Stomach (tissue), 9 donors: ENCODE results near the gene MYLK3. TPM values are rescaled to one million over a fixed set of nuclear protein-coding genes. Genes with fewer than 3 reads are reported as not detected.

ENCODE experiments used
- DNase-seq, 2 donors: peaks; one replicate each; pipeline versions ENCODE4 v3.0.0 to v3.0.0-alpha.2; 2013 to 2019
- H3K27ac ChIP-seq, 5 donors: fragments of 200-600 bp in 4 of 5; sonication (generic) in 4 of 5; one replicate each; pipeline ENCODE4 v1.5.1; 2013 to 2019; ENCODE audit warnings: mild to moderate bottlenecking in 1 of 5, moderate library complexity in 1 of 5
- H3K27me3 ChIP-seq, 3 donors: fragments of 200-600 bp; sonication (generic); one replicate each; pipeline ENCODE4 v1.5.1; 2017 to 2019; ENCODE audit warnings: mixed run types in 1 of 3
- H3K36me3 ChIP-seq, 4 donors: fragments of 200-600 bp; sonication (generic); 1 replicate in 3 of 4; 2 replicates in 1 of 4; pipeline ENCODE4 v1.5.1; 2016 to 2019
- H3K4me1 ChIP-seq, 4 donors: fragments of 200-600 bp; sonication (generic); one replicate each; pipeline ENCODE4 v1.5.1; 2016 to 2019
- H3K4me3 ChIP-seq, 4 donors: fragments of 200-600 bp; sonication (generic) in 3 of 4; one replicate each; pipeline ENCODE4 v1.5.1; 2016 to 2019; ENCODE audit warnings: mild to moderate bottlenecking in 1 of 4
- H3K9me3 ChIP-seq, 4 donors: fragments of 200-600 bp; sonication (generic); one replicate each; pipeline ENCODE4 v1.5.1; 2016 to 2019
- EP300 ChIP-seq: sonication (generic); formaldehyde crosslinking; IDR thresholded peaks from one replicate; pipeline ENCODE4 v1.6.1; 2017; ENCODE audit warnings: antibody characterized with exemption
- POLR2A ChIP-seq, 4 donors: fragments of 450-650 bp; IDR thresholded peaks; one replicate each; pipeline ENCODE4 v1.6.1; 2016; ENCODE audit warnings: antibody characterized with exemption in 4 of 4, control low read depth in 2 of 4, mild to moderate bottlenecking in 1 of 4, moderate library complexity in 1 of 4
- POLR2AphosphoS5 ChIP-seq, 3 donors: sonication (generic); formaldehyde crosslinking; IDR thresholded peaks; one replicate each; pipeline ENCODE4 v1.6.1; 2016; ENCODE audit warnings: antibody characterized with exemption in 3 of 3
- WGBS, 5 donors: extraction: QIAGEN DNeasy Blood & Tissue Kit in 3 of 5; methylation state at CpG; one replicate each; pipeline versions ENCODE4 v1.1.5 to v1.1.7; 2013 to 2018; 5-methylcytosine and 5-hydroxymethylcytosine counted together
- intact Hi-C: fragments of 100-400 bp; cut with DNase I; formaldehyde crosslinking; loops from one replicate; pipeline ENCODE4 v1.15.1; 2023; ENCODE audit warnings: low total_unique reads
- polyA plus RNA-seq, 3 donors: library from polyadenylated mRNA; stranded (reverse); fragments of 200-250 nt; gene quantifications; one replicate each; pipeline ENCODE4 v1.2.3, GENCODE V29; 2013
- total RNA-seq, 5 donors: library from RNA; depleted of rRNA; stranded (reverse); fragments of >200 nt; gene quantifications; one replicate each; pipeline versions ENCODE4 v1.1.0 to v1.2.3, GENCODE V29; 2014 to 2016
- TF ChIP-seq, protein P1 (sequence below), 7 experiments: fragments of 450-650 bp in 4 of 7; fragments of 200-600 bp in 3 of 7; sonication (generic) in 3 of 7; IDR thresholded peaks; one replicate each; pipeline ENCODE4 v1.5.1; 2016 to 2019; ENCODE audit warnings: antibody characterized with exemption in 7 of 7, control low read depth in 2 of 7, mild to moderate bottlenecking in 1 of 7
- donor health status: healthy with polysubstance abuse.
- donor health status: Bipolar disorder and iron deficiency.
- donor health status: healthy.

The MYLK3 gene
- total and polyA plus RNA-seq, 8 donors, result 0.05 to 0.46 (median 0.12) TPM; not detected in 4

DNA sequence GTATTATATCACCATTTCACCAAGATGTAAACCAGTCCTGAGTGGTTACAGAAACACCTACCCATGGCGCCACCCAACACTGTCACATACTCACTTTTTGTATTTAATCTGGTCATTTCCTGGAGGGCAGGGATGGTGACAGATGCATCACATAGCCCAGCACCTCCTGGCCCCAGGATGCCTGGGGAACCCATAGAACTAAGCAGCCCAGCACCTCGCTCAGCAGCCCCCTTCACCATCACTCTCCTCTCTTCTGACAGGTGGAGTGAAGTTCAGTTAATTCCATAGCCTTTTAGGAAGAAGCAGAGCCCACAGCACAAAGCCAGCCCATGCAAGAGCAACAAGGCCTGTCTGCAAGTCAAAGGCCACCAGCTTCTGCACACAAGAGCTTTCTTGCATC is 27.5 kb downstream of the MYLK3 start:
- Histone ChIP-seq H3K4me3 (no peak overlapping the region), H3K27ac (no peak overlapping the region), H3K9me3 (peaks cover 0 to 7% (median 0%) of the 10 kb centered on the region in 4 donors), H3K4me1 (no peaks in the 10 kb centered on the region), H3K27me3 (no peaks in the 10 kb centered on the region), H3K36me3 (no peaks in the 10 kb centered on the region)
- no peak for DNase-seq
- TF ChIP-seq POLR2A (IDR thresholded peaks at IDR 0.05) (no peak), EP300 (no peak), POLR2AphosphoS5 (IDR thresholded peaks at IDR 0.05) (no peak)
- TF ChIP-seq, protein P1, sequence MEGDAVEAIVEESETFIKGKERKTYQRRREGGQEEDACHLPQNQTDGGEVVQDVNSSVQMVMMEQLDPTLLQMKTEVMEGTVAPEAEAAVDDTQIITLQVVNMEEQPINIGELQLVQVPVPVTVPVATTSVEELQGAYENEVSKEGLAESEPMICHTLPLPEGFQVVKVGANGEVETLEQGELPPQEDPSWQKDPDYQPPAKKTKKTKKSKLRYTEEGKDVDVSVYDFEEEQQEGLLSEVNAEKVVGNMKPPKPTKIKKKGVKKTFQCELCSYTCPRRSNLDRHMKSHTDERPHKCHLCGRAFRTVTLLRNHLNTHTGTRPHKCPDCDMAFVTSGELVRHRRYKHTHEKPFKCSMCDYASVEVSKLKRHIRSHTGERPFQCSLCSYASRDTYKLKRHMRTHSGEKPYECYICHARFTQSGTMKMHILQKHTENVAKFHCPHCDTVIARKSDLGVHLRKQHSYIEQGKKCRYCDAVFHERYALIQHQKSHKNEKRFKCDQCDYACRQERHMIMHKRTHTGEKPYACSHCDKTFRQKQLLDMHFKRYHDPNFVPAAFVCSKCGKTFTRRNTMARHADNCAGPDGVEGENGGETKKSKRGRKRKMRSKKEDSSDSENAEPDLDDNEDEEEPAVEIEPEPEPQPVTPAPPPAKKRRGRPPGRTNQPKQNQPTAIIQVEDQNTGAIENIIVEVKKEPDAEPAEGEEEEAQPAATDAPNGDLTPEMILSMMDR (IDR thresholded peaks at IDR 0.05), result no peak
- 90 to 94% (median 91%) methylated on average over 2 of the region's 2 CpGs for WGBS, 5 donors
- intact Hi-C loops, result no loop called here

DNA sequence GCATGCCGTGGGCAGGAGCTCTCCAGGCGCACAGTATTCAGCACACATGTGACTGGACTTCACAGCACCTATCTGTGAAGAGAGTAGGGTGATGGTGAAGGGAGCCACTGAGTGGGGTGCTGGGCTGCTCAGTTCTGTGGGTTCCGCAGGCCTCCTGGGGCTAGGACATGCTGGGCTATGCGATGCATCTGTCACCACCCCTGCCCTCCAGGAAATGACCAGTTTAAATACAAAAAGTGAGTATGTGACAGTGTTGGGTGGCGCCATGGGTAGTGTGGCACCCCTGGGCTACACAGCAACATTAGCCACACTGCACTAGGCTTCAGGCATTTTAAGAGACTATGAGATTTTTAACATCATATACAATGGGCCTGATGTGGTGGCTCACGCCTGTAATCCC is 28.6 kb downstream of the MYLK3 start:
- intact Hi-C loops, result no loop called here
- no peak for DNase-seq
- Histone ChIP-seq H3K4me1 (no peaks in the 10 kb centered on the region), H3K36me3 (no peaks in the 10 kb centered on the region), H3K4me3 (no peak overlapping the region), H3K27me3 (no peaks in the 10 kb centered on the region), H3K27ac (no peak overlapping the region), H3K9me3 (no peaks in the 10 kb centered on the region)
- WGBS, 5 donors, result 93 to 100% (median 96%) methylated on average over 6 of the region's 6 CpGs
- TF ChIP-seq, protein P1 (IDR thresholded peaks at IDR 0.05), result no peak
- TF ChIP-seq POLR2AphosphoS5 (IDR thresholded peaks at IDR 0.05), result no peak

DNA sequence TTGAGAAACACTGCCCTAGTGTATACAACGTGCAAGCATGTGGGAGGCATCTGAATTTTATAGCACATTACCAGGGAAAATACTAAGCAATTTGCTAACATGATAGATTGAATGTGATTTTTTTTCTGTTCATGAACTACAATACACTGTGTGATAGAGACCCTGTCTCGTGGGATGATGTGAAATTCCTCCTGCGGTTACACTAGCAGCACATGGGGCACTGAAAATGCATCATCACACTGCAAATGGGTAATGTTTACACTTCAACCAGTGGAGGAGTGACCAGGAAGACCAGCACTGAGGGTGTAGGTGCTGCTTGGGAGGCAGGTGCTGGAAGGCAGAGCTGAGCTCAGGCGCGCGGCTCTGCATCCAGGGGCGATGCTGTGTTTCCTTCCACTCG is 29.9 kb downstream of the MYLK3 start:
- no peak for DNase-seq
- H3K27me3 ChIP-seq, result no peaks in the 10 kb centered on the region
- no peaks in the 10 kb centered on the region for H3K4me1 ChIP-seq
- H3K9me3 ChIP-seq, result no peaks in the 10 kb centered on the region
- intact Hi-C loops, result no loop called here
- TF ChIP-seq EP300 (no peak), POLR2A (IDR thresholded peaks at IDR 0.05) (no peak), POLR2AphosphoS5 (IDR thresholded peaks at IDR 0.05) (no peak)
- TF ChIP-seq, protein P1 (IDR thresholded peaks at IDR 0.05), result no peak
- H3K27ac ChIP-seq, result no peak overlapping the region
- WGBS, 5 donors, result 79 to 88% (median 82%) methylated on average over 8 of the region's 8 CpGs
- H3K36me3 ChIP-seq, result no peaks in the 10 kb centered on the region
- H3K4me3 ChIP-seq, result no peak overlapping the region

DNA sequence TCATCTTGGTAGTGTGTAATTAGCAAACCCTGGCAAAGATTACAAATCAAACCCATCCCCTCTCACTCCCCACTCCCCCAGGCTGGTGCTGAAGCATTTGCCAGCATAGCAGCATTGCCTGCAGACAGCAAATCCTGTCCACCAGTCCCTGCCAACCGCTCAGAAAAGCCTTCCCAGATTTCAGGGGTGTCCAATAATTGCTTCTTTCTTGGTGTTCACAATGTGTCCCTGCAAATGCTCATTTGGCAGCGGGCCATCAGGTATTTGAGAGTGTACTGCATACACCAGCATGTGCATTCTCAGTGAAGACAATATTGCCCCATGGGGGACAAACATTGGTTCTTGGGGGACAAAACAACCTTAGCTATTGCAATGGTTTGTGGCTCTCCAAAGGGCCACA is 30.5 kb downstream of the MYLK3 start:
- H3K4me3 ChIP-seq, result no peak overlapping the region
- DNase-seq, result no peak
- H3K36me3 ChIP-seq, result no peaks in the 10 kb centered on the region
- H3K4me1 ChIP-seq, result no peaks in the 10 kb centered on the region
- H3K27me3 ChIP-seq, result no peaks in the 10 kb centered on the region
- H3K27ac ChIP-seq, result no peak overlapping the region
- intact Hi-C loops, result no loop called here
- H3K9me3 ChIP-seq, result no peaks in the 10 kb centered on the region
- no peak for TF ChIP-seq POLR2A (IDR thresholded peaks at IDR 0.05)
- TF ChIP-seq, protein P1 (IDR thresholded peaks at IDR 0.05), result no peak
- no peak for TF ChIP-seq POLR2AphosphoS5 (IDR thresholded peaks at IDR 0.05)
- TF ChIP-seq EP300, result no peak
- 61 to 82% (median 67%) methylated on average over 2 of the region's 2 CpGs for WGBS, 5 donors
